ENCODE results near the gene SYT7.

The SYT7 gene

GRCh38 chr11:61544466-61544865 is 36.4 kb downstream of the SYT7 start:
- no peak overlapping the region for H3K4me3 Mint-ChIP-seq
- ATAC-seq (no peak), DNase-seq (no peak)
- no peak overlapping the region for H3K27ac Mint-ChIP-seq
- H3K4me1 Mint-ChIP-seq, result no peaks in the 10 kb centered on the region
- peaks cover 21% of the 10 kb centered on the region for H3K27me3 Mint-ChIP-seq
- no peaks in the 10 kb centered on the region for H3K9me3 Mint-ChIP-seq
- H3K36me3 Mint-ChIP-seq (ENCODE audit: low read depth), result no peaks in the 10 kb centered on the region

- no peak overlapping the region for H3K4me3 Mint-ChIP-seq
These were observed 37.1 kb downstream of the SYT7 start for GRCh38 chr11:61543606-61544306.

GRCh38 chr11:61542705-61543104 is 38.2 kb downstream of the SYT7 start:
- ATAC-seq (no peak), DNase-seq (no peak)
- H3K9me3 Mint-ChIP-seq, result no peaks in the 10 kb centered on the region
- no peaks in the 10 kb centered on the region for H3K4me1 Mint-ChIP-seq
- no peak overlapping the region for H3K27ac Mint-ChIP-seq
- no peak overlapping the region for H3K4me3 Mint-ChIP-seq
- H3K36me3 Mint-ChIP-seq (ENCODE audit: low read depth), result no peaks in the 10 kb centered on the region
- H3K27me3 Mint-ChIP-seq, result peaks cover 21% of the 10 kb centered on the region

More at GRCh38 chr11:61543606-61544306, 37.1 kb downstream of the SYT7 start:
- no peak overlapping the region for H3K27ac Mint-ChIP-seq
- no peaks in the 10 kb centered on the region for H3K9me3 Mint-ChIP-seq
- ATAC-seq (no peak), DNase-seq (no peak)
- no peaks in the 10 kb centered on the region for H3K4me1 Mint-ChIP-seq
- H3K27me3 Mint-ChIP-seq, result peaks cover 21% of the 10 kb centered on the region
- no peaks in the 10 kb centered on the region for H3K36me3 Mint-ChIP-seq (ENCODE audit: low read depth)

- H3K27me3 Mint-ChIP-seq, result peaks cover 17% of the 10 kb centered on the region
- ATAC-seq (no peak), DNase-seq (no peak)
- no peaks in the 10 kb centered on the region for H3K36me3 Mint-ChIP-seq (ENCODE audit: low read depth)
- H3K9me3 Mint-ChIP-seq, result no peaks in the 10 kb centered on the region
- H3K27ac Mint-ChIP-seq, result no peak overlapping the region
- H3K4me3 Mint-ChIP-seq, result no peak overlapping the region
- H3K4me1 Mint-ChIP-seq, result no peaks in the 10 kb centered on the region
These were observed 38.8 kb downstream of the SYT7 start for GRCh38 chr11:61542024-61542461.

- Mint-ChIP-seq H3K27ac (no peak overlapping the region), H3K4me3 (no peak overlapping the region), H3K4me1 (no peaks in the 10 kb centered on the region), H3K27me3 (peaks cover 15% of the 10 kb centered on the region), H3K9me3 (no peaks in the 10 kb centered on the region), H3K36me3 (ENCODE audit: low read depth) (no peaks in the 10 kb centered on the region)
- no peak for DNase-seq
- no peak for ATAC-seq
These were observed 39.3 kb downstream of the SYT7 start for GRCh38 chr11:61541598-61541997.

- H3K4me1 Mint-ChIP-seq, result no peaks in the 10 kb centered on the region
- H3K27ac Mint-ChIP-seq, result no peak overlapping the region
- DNase-seq, result no peak
- H3K27me3 Mint-ChIP-seq, result peaks cover 10% of the 10 kb centered on the region
- no peak overlapping the region for H3K4me3 Mint-ChIP-seq
- H3K36me3 Mint-ChIP-seq (ENCODE audit: low read depth), result no peaks in the 10 kb centered on the region
- H3K9me3 Mint-ChIP-seq, result no peaks in the 10 kb centered on the region
- ATAC-seq, result no peak
These were observed 40.3 kb downstream of the SYT7 start for GRCh38 chr11:61540528-61540927.

GRCh38 chr11:61539831-61540357 is 41.0 kb downstream of the SYT7 start:
- Mint-ChIP-seq H3K36me3 (ENCODE audit: low read depth) (no peaks in the 10 kb centered on the region), H3K27ac (no peak overlapping the region), H3K4me1 (no peaks in the 10 kb centered on the region), H3K9me3 (no peaks in the 10 kb centered on the region), H3K4me3 (no peak overlapping the region), H3K27me3 (peaks cover 12% of the 10 kb centered on the region)
- no peak for ATAC-seq
- DNase-seq, result no peak

GRCh38 chr11:61539006-61539405 is 41.9 kb downstream of the SYT7 start:
- H3K4me1 Mint-ChIP-seq, result no peaks in the 10 kb centered on the region
- H3K27ac Mint-ChIP-seq, result no peak overlapping the region
- no peaks in the 10 kb centered on the region for H3K9me3 Mint-ChIP-seq
- DNase-seq (no peak), ATAC-seq (no peak)
- H3K27me3 Mint-ChIP-seq, result peaks cover 18% of the 10 kb centered on the region
- H3K36me3 Mint-ChIP-seq (ENCODE audit: low read depth), result no peaks in the 10 kb centered on the region
- no peak overlapping the region for H3K4me3 Mint-ChIP-seq

- no peak overlapping the region for H3K27ac Mint-ChIP-seq
- no peak for DNase-seq
- no peaks in the 10 kb centered on the region for H3K4me1 Mint-ChIP-seq
- no peaks in the 10 kb centered on the region for H3K36me3 Mint-ChIP-seq (ENCODE audit: low read depth)
- peaks cover 21% of the 10 kb centered on the region for H3K27me3 Mint-ChIP-seq
- no peak for ATAC-seq
- no peaks in the 10 kb centered on the region for H3K9me3 Mint-ChIP-seq
- no peak overlapping the region for H3K4me3 Mint-ChIP-seq
These were observed 42.3 kb downstream of the SYT7 start for GRCh38 chr11:61538636-61538961.

- Mint-ChIP-seq H3K27ac (no peak overlapping the region), H3K27me3 (peaks cover 23% of the 10 kb centered on the region), H3K36me3 (ENCODE audit: low read depth) (no peaks in the 10 kb centered on the region), H3K4me1 (no peaks in the 10 kb centered on the region), H3K9me3 (no peaks in the 10 kb centered on the region), H3K4me3 (no peak overlapping the region)
- DNase-seq (no peak), ATAC-seq (no peak)
These were observed 43.5 kb downstream of the SYT7 start for GRCh38 chr11:61537326-61537725.

GRCh38 chr11:61536676-61537270 is 44.1 kb downstream of the SYT7 start:
- DNase-seq (no peak), ATAC-seq (no peak)
- Mint-ChIP-seq H3K4me3 (no peak overlapping the region), H3K4me1 (no peaks in the 10 kb centered on the region), H3K27ac (no peak overlapping the region), H3K27me3 (peaks cover 22% of the 10 kb centered on the region), H3K9me3 (no peaks in the 10 kb centered on the region), H3K36me3 (ENCODE audit: low read depth) (no peaks in the 10 kb centered on the region)

- no peak overlapping the region for H3K27ac Mint-ChIP-seq
- no peak for DNase-seq
- no peaks in the 10 kb centered on the region for H3K4me1 Mint-ChIP-seq
- no peak overlapping the region for H3K4me3 Mint-ChIP-seq
- no peaks in the 10 kb centered on the region for H3K36me3 Mint-ChIP-seq (ENCODE audit: low read depth)
- ATAC-seq, result no peak
- no peaks in the 10 kb centered on the region for H3K9me3 Mint-ChIP-seq
- H3K27me3 Mint-ChIP-seq, result peaks cover 20% of the 10 kb centered on the region
These were observed 44.7 kb downstream of the SYT7 start for GRCh38 chr11:61535998-61536675.

GRCh38 chr11:61534933-61535839 is 45.7 kb downstream of the SYT7 start:
- Mint-ChIP-seq H3K36me3 (ENCODE audit: low read depth) (no peaks in the 10 kb centered on the region), H3K4me3 (no peak overlapping the region), H3K27ac (no peak overlapping the region), H3K27me3 (peaks cover 16% of the 10 kb centered on the region), H3K4me1 (no peaks in the 10 kb centered on the region), H3K9me3 (no peaks in the 10 kb centered on the region)
- DNase-seq, result no peak
- no peak for ATAC-seq

All from activated naive CD8-positive, alpha-beta T cell treated with anti-CD3 and anti-CD28 coated beads, Interleukin-2, amount 50 U/mL, for 24 hours (primary cell).